ENCODE results near the gene CDC6. TPM values are rescaled to one million over a fixed set of nuclear protein-coding genes. Genes with fewer than 3 reads are reported as not detected.
A peak's percentile ranks its signal among the peaks of the same experiment; 100 is the strongest.

Gene CDC6
- total and polyA plus RNA-seq, 7 donors, result 0.27 to 2.5 (median 0.86) TPM

DNA sequence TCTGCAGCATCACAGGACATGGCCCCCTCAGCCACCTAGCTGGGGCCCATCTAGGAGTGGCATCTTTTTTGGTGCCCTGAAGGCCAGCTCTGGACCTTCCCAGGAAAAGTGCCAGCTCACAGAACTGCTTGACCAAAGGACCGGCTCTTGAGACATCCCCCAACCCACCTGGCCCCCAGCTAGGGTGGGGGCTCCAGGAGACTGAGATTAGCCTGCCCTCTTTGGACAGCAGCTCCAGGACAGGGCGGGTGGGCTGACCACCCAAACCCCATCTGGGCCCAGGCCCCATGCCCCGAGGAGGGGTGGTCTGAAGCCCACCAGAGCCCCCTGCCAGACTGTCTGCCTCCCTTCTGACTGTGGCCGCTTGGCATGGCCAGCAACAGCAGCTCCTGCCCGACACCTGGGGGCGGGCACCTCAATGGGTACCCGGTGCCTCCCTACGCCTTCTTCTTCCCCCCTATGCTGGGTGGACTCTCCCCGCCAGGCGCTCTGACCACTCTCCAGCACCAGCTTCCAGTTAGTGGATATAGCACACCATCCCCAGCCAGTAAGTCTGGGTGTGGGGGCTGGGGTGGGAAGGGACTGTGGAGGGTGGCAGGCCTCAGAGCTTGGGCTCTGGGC, 43.3 kb downstream of the CDC6 start:
- ATAC-seq (no peak), DNase-seq (peak in 1 of 2 donors; percentile 56)
- intact Hi-C loops (cut with DNase I), result no loop called here
- Histone ChIP-seq H3K27ac (peak overlapping the region; percentile 97), H3K27me3 (ENCODE audit: insufficient read depth in 3 of 3, low read length in 2 of 3) (no peaks in the 10 kb centered on the region), H3K9me3 (no peaks in the 10 kb centered on the region), H3K4me3 (peak overlapping the region; percentile 52), H3K4me1 (peaks cover 100% of the 10 kb centered on the region), H3K36me3 (ENCODE audit: insufficient read depth in 1 of 2, low read depth in 1 of 2) (peaks cover 0 to 15% of the 10 kb centered on the region in 2 donors)
- 76 to 87% (median 78%) methylated on average over 10 of the region's 10 CpGs for WGBS, 3 donors
- TF ChIP-seq, protein P1, sequence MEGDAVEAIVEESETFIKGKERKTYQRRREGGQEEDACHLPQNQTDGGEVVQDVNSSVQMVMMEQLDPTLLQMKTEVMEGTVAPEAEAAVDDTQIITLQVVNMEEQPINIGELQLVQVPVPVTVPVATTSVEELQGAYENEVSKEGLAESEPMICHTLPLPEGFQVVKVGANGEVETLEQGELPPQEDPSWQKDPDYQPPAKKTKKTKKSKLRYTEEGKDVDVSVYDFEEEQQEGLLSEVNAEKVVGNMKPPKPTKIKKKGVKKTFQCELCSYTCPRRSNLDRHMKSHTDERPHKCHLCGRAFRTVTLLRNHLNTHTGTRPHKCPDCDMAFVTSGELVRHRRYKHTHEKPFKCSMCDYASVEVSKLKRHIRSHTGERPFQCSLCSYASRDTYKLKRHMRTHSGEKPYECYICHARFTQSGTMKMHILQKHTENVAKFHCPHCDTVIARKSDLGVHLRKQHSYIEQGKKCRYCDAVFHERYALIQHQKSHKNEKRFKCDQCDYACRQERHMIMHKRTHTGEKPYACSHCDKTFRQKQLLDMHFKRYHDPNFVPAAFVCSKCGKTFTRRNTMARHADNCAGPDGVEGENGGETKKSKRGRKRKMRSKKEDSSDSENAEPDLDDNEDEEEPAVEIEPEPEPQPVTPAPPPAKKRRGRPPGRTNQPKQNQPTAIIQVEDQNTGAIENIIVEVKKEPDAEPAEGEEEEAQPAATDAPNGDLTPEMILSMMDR (IDR thresholded peaks at IDR 0.05), result no peak

DNA sequence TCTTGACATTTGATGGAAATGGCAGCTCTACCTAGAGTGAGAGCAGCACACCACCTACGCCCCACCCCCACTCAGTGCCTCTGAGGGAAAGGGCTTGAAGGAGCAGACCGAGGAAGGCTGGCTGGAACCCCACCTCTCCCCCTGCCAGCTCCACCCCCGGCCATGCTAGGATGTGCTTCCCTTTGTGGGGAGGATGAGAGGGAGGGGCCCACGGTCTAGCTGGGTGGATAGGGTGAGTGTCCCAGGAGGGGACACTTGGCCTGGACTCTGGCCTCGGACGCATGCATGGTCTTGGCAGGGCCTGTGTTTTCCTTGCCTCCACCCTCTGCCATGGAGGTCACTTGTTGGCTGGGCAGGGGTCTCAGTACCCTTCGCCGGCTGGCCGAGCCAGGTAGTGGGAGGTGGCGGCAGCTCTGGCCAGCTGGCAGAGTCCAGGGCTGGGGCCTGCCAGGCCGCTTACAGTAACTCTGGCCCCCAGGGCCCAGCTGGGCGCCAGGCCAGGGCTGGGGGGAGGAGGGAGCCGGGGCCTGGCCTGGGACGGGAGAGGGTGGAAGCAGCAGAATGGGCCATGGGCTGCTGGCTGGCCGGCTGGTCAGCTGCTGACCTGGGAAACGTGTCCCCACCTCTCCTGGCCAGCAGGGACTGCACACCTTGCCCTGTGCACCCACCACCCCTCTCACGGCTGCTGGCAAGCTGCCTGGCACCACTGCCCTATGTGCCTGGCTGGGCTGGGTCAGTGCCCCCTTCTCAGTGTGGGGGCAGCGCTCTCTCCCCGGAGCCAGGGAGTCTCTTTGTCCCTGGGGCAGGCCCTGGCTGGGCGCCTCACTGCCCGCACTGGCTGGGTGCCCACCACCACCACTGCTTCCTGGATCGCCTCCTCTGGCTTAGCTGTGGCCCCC, 44.3 kb downstream of the CDC6 start:
- H3K27ac ChIP-seq, result peak overlapping the region; percentile 97
- peak overlapping the region; percentile 52 for H3K4me3 ChIP-seq
- H3K4me1 ChIP-seq, result peaks cover 100% of the 10 kb centered on the region
- peak; percentile 84 to 90 (median 86) for ATAC-seq
- intact Hi-C loops (cut with DNase I), result no loop called here
- H3K27me3 ChIP-seq (ENCODE audit: insufficient read depth in 3 of 3, low read length in 2 of 3), result no peaks in the 10 kb centered on the region
- no peaks in the 10 kb centered on the region for H3K9me3 ChIP-seq
- DNase-seq, result peak; percentile 93 to 95
- TF ChIP-seq, protein P1 (IDR thresholded peaks at IDR 0.05), result peak; percentile 13
- H3K36me3 ChIP-seq (ENCODE audit: insufficient read depth in 1 of 2, low read depth in 1 of 2), result peaks cover 0 to 15% of the 10 kb centered on the region in 2 donors
- WGBS, 3 donors, result 5 to 7% (median 6%) methylated on average over 16 to 22 of the region's 22 CpGs

DNA sequence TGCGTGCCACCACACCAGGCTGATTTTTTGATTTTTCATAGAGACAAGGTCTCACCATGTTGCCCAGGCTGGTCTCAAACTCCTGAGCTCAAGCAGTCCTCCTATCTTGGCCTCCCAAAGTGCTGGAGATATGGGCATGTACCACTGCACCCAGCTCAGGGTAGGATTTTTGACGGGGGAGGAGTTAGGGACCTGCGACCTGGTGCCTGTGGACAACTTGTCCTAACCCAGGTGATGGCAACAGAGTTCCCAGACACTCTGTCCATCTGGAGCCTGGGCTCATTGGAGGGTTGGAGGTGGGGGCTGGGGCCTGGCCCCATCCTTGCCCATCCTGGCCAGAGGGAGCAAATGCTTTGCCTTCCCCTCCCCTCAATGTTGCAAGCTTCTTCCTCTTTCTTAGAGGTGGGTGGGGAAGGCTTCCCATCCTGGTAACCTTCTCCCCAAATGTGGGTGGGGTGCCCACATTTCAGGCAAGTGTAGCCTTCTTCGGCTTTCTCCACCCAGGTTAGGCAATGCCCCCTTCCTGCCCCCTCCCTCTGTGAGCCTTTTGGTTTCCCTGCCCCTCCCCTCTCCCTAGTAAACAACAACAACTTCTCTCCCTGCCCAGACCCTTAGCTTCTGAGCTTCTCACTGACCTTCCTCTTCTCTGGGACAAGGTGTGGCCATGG, 46.2 kb downstream of the CDC6 start:
- H3K27ac ChIP-seq, result peak overlapping the region; percentile 97
- no peak overlapping the region for H3K4me3 ChIP-seq
- WGBS, 3 donors, result 90 to 92% (median 92%) methylated on average over 4 of the region's 4 CpGs
- peaks cover 99% of the 10 kb centered on the region for H3K4me1 ChIP-seq
- no peaks in the 10 kb centered on the region for H3K9me3 ChIP-seq
- TF ChIP-seq, protein P1 (IDR thresholded peaks at IDR 0.05), result no peak
- intact Hi-C loops (cut with DNase I), result no loop called here
- ATAC-seq (no peak), DNase-seq (no peak)
- no peaks in the 10 kb centered on the region for H3K27me3 ChIP-seq (ENCODE audit: insufficient read depth in 3 of 3, low read length in 2 of 3)
- peaks cover 0 to 15% of the 10 kb centered on the region in 2 donors for H3K36me3 ChIP-seq (ENCODE audit: insufficient read depth in 1 of 2, low read depth in 1 of 2)

DNA sequence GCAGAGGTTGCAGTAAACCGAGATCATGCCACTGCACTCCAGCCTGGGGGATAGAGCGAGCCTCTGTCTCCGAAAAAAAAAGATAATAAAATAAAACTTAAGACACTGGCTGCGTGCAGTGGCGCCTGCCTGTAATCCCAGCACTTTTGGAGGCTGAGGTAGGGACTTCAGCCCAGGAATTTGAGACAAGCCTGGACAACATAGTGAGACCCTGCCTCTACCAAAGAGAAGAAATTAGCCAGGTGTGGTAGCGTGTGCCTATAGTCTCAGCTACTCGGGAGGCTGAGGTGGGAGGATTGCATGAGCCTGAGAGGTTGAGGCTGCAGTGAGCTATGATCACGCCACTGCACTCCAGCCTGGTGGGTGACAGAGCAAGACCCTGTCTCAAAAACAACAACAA, 47.9 kb downstream of the CDC6 start:
- no peaks in the 10 kb centered on the region for H3K27me3 ChIP-seq (ENCODE audit: insufficient read depth in 3 of 3, low read length in 2 of 3)
- peaks cover 99% of the 10 kb centered on the region for H3K4me1 ChIP-seq
- H3K4me3 ChIP-seq, result no peak overlapping the region
- DNase-seq, result no peak
- no peaks in the 10 kb centered on the region for H3K9me3 ChIP-seq
- TF ChIP-seq, protein P1 (IDR thresholded peaks at IDR 0.05), result no peak
- H3K36me3 ChIP-seq (ENCODE audit: insufficient read depth in 1 of 2, low read depth in 1 of 2), result peaks cover 0 to 23% of the 10 kb centered on the region in 2 donors
- intact Hi-C loops (cut with DNase I), result no loop called here
- no peak for ATAC-seq
- H3K27ac ChIP-seq, result peak overlapping the region; percentile 97
- 75 to 86% (median 84%) methylated on average over 8 of the region's 8 CpGs for WGBS, 3 donors
